Stomach (tissue), 4 donors: ENCODE results near the gene SMAD3.

ENCODE experiments used
- CTCF ChIP-seq, 7 experiments: fragments of 450-650 bp in 4 of 7; fragments of 200-600 bp in 3 of 7; sonication (generic) in 3 of 7; IDR thresholded peaks; one replicate each; pipeline ENCODE4 v1.5.1; 2016 to 2019; ENCODE audit warnings: antibody characterized with exemption in 7 of 7, control low read depth in 2 of 7, mild to moderate bottlenecking in 1 of 7
- EP300 ChIP-seq: sonication (generic); formaldehyde crosslinking; IDR thresholded peaks from one replicate; pipeline ENCODE4 v1.6.1; 2017; ENCODE audit warnings: antibody characterized with exemption
- POLR2A ChIP-seq, 4 donors: fragments of 450-650 bp; IDR thresholded peaks; one replicate each; pipeline ENCODE4 v1.6.1; 2016; ENCODE audit warnings: antibody characterized with exemption in 4 of 4, control low read depth in 2 of 4, mild to moderate bottlenecking in 1 of 4, moderate library complexity in 1 of 4

- no peak for TF ChIP-seq EP300
- TF ChIP-seq CTCF (IDR thresholded peaks at IDR 0.05), result no peak
- no peak for TF ChIP-seq POLR2A (IDR thresholded peaks at IDR 0.05)
Observed at GRCh38 chr15:67089217-67090193, 24.1 kb downstream of the SMAD3 start.
